Measurements from ENCODE around the gene POLG2. TPM values are rescaled to one million over a fixed set of nuclear protein-coding genes. Genes with fewer than 3 reads are reported as not detected.

POLG2 gene
- total and polyA plus RNA-seq, 9 of the 15 experiments (the other 6 are each of a cell fraction or from before 2014, with no cell fraction given): 13.4 to 44.8 (median 37.0) TPM

DNA sequence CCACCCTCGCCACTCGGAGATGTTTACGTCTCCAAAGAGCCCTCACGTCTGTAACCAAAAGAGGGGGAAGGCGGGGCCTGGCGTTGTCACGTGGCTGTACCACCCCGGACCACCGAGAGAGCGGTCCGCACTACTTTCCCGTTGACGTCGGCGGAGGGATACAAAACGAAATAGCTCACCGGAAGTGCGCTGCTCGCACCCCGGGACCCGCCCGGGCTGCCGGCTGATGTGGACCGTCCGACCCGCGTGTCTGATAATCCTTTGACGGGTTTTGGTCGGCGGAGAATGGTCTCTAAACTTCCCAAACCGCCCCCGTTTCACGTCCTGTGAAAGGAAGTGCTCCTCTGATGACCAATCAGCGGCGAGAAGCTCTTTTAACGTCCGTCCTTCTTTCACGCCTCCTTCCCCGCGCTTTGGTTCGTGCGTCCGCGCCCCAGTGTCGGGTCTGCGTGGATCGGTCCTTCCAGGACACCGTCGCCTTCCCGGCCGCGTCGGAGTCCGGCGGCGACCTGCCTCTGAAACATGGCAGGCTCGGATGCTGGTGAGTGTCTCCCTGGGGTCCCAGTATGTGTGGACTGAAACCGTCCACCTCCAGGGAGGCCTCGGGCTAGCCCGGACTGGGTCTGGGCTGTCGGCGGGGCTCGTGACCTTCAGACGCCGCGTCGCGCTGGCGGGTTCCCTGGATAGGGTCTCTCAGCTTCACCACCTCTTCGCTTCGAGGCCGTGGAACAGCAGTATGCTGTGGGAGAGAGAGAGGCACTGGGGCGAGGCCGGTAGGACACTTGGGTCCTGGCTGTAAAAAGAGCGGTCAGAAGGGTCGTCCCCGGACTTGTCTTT lies 9.9 kb upstream of the POLG2 start, which contains the start of gene CEP95 (continued):
- TF ChIP-seq RREB1 (CRISPR knock-in tag; IDR thresholded peaks at IDR 0.05) (peak; percentile 58), ZNF277 (CRISPR knock-in tag; IDR thresholded peaks at IDR 0.05; ENCODE audit: borderline replicate concordance) (no peak), ZNF507 (tag; conservative IDR thresholded peaks at IDR 0.05) (no peak), MAZ (CRISPR knock-in tag; conservative IDR thresholded peaks at IDR 0.05 in 1 of 2, IDR thresholded peaks at IDR 0.05 in 1 of 2) (peak; percentile 43 to 71; a peak in 3 of 4 replicates), ZNF707 (CRISPR knock-in tag; conservative IDR thresholded peaks at IDR 0.05) (no peak), NCOR1 (IDR thresholded peaks at IDR 0.05) (peak; percentile 33; the same call in 1 of the 2 replicates), NCOA6 (IDR thresholded peaks at IDR 0.05) (peak; percentile 47; the same call in 1 of the 2 replicates), ZBED1 (IDR thresholded peaks at IDR 0.05) (no peak), ZNF830 (CRISPR knock-in tag; IDR thresholded peaks at IDR 0.05) (no peak), SPI1 (IDR thresholded peaks at IDR 0.05; ENCODE audit: borderline replicate concordance, low read depth, low read length) (peak; percentile 83), SP1 (CRISPR knock-in tag; IDR thresholded peaks at IDR 0.05) (peak; percentile 87; the same call in 1 of the 2 replicates), EGR1 (conservative IDR thresholded peaks at IDR 0.05) (peak; percentile 90), ZBTB8A (IDR thresholded peaks at IDR 0.05; ENCODE audit: partially characterized antibody) (no peak), ZNF146 (CRISPR knock-in tag; IDR thresholded peaks at IDR 0.05; ENCODE audit: unreplicated experiment) (no peak), KAT7 (CRISPR knock-in tag; IDR thresholded peaks at IDR 0.05; ENCODE audit: borderline replicate concordance) (peak; percentile 70; the same call in 1 of the 2 replicates), USF2 (CRISPR knock-in tag; IDR thresholded peaks at IDR 0.05) (peak; percentile 92)
- TF ChIP-seq, protein P1, sequence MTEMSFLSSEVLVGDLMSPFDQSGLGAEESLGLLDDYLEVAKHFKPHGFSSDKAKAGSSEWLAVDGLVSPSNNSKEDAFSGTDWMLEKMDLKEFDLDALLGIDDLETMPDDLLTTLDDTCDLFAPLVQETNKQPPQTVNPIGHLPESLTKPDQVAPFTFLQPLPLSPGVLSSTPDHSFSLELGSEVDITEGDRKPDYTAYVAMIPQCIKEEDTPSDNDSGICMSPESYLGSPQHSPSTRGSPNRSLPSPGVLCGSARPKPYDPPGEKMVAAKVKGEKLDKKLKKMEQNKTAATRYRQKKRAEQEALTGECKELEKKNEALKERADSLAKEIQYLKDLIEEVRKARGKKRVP (CRISPR knock-in tag; IDR thresholded peaks at IDR 0.05): no peak
- TF ChIP-seq, protein P2, sequence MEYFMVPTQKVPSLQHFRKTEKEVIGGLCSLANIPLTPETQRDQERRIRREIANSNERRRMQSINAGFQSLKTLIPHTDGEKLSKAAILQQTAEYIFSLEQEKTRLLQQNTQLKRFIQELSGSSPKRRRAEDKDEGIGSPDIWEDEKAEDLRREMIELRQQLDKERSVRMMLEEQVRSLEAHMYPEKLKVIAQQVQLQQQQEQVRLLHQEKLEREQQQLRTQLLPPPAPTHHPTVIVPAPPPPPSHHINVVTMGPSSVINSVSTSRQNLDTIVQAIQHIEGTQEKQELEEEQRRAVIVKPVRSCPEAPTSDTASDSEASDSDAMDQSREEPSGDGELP (CRISPR knock-in tag; IDR thresholded peaks at IDR 0.05; ENCODE audit: borderline replicate concordance): peak; percentile 82
